ENCODE data around the gene ZBTB39. TPM values are rescaled to one million over a fixed set of nuclear protein-coding genes. Genes with fewer than 3 reads are reported as not detected.

ZBTB39 gene
- total and polyA plus RNA-seq, 5 donors from 2014 or later = 1.5 to 8.6 (median 1.8) TPM

DNA sequence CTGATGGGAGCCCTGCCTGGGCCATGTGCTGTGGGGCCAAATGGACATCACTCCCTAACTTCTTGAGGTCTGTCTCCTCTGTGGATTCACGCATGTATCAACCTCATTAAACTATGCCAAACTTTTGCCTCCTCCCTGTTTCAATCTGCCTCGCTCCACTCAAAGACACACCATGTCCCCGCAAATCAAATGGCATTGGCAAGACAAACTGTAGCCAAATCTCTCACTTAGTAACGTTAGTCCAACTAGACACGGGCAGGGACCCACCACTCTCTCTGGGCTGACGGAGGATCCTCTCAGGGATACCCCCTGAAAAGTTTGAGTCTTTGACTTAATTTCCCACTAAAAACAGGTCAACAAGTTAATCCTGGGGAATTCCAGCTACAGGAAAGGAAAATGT lies 8.0 kb downstream of the ZBTB39 start:
- no peak for ATAC-seq (ENCODE audit: low read depth in 2 of 2)
- Histone ChIP-seq H3K4me1 (ENCODE audit: control insufficient read depth, insufficient read depth, low read length, poor library complexity, severe bottlenecking) (peaks cover 19% of the 10 kb centered on the region), H3K27ac (ENCODE audit: insufficient read depth, low read length, poor library complexity, severe bottlenecking) (no peak overlapping the region), H3K9me3 (ENCODE audit: control insufficient read depth in 2 of 2, low read length in 2 of 2) (no peaks in the 10 kb centered on the region), H3K27me3 (ENCODE audit: control insufficient read depth, insufficient read depth, low read length) (no peaks in the 10 kb centered on the region), H3K4me3 (ENCODE audit: low read depth, low read length) (no peak overlapping the region), H3K36me3 (ENCODE audit: control insufficient read depth, insufficient read depth, low read length) (peaks cover 22% of the 10 kb centered on the region)
- peak overlapping the region in 1 of 4 donors; percentile 57 for H3K4me3 Mint-ChIP-seq
- H3K4me1 Mint-ChIP-seq = peaks cover 13 to 46% (median 30%) of the 10 kb centered on the region in 4 donors
- H3K27me3 Mint-ChIP-seq = no peaks in the 10 kb centered on the region
- H3K27ac Mint-ChIP-seq = peak overlapping the region in 2 of 3 donors; percentile 42 to 89
- no peaks in the 10 kb centered on the region for H3K9me3 Mint-ChIP-seq
- DNase-seq = no peak
- peaks cover 35% of the 10 kb centered on the region for H3K36me3 Mint-ChIP-seq

DNA sequence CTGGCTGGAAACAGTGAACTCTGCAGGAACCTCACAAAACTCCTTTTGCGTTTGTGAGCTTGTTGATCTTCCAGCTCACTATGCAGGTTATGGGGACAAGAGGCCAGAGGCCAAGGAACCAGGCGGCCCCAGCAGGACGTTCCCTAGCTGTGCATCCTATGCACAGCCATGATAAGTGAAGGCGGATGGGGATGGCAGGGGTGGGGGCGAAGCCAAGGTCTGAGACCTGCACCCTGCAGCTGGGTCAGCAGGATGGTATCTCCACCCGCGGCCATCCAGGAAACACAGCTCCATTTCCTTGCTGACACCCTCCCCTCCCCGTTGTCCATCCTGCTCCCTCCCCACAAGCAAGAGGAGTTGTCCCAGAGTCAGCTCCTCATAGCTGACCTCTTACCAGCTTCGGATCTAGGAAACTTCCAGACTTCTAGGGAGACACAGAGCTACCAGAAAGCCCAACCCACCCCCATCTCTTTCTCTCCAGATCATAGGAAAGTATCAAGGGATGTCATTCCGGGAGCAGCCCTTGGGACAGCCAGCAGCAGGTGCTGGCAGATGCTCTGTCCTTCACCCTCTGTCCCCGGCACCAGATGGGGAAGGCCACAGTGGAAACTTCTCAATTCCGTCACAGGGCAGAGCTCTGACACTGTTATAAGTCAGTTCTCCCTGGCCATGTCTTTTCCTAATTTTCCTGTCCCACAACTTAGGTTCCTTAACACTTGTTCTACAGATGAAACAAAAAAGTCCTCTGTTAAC lies 9.4 kb downstream of the ZBTB39 start:
- Histone ChIP-seq H3K4me3 (ENCODE audit: low read depth, low read length) (no peak overlapping the region), H3K4me1 (ENCODE audit: control insufficient read depth, insufficient read depth, low read length, poor library complexity, severe bottlenecking) (peaks cover 19% of the 10 kb centered on the region), H3K9me3 (ENCODE audit: control insufficient read depth in 2 of 2, low read length in 2 of 2) (no peaks in the 10 kb centered on the region), H3K36me3 (ENCODE audit: control insufficient read depth, insufficient read depth, low read length) (peaks cover 10% of the 10 kb centered on the region), H3K27me3 (ENCODE audit: control insufficient read depth, insufficient read depth, low read length) (no peaks in the 10 kb centered on the region), H3K27ac (ENCODE audit: insufficient read depth, low read length, poor library complexity, severe bottlenecking) (no peak overlapping the region)
- Mint-ChIP-seq H3K4me1 (peaks cover 17 to 41% (median 31%) of the 10 kb centered on the region in 4 donors), H3K27ac (no peak overlapping the region), H3K27me3 (no peaks in the 10 kb centered on the region), H3K36me3 (peaks cover 29% of the 10 kb centered on the region), H3K4me3 (no peak overlapping the region), H3K9me3 (no peaks in the 10 kb centered on the region)
- DNase-seq (no peak), ATAC-seq (ENCODE audit: low read depth in 2 of 2) (no peak)

DNA sequence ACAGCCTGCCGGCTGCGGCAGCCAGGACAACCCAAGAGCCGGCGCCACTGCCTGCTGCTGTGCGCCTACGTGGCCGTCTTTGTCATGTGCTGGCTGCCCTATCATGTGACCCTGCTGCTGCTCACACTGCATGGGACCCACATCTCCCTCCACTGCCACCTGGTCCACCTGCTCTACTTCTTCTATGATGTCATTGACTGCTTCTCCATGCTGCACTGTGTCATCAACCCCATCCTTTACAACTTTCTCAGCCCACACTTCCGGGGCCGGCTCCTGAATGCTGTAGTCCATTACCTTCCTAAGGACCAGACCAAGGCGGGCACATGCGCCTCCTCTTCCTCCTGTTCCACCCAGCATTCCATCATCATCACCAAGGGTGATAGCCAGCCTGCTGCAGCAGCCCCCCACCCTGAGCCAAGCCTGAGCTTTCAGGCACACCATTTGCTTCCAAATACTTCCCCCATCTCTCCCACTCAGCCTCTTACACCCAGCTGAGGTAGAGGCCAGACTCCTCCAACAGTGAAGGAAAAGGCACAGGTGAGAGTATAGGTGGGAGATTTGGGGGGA lies 10.3 kb downstream of the ZBTB39 start:
- H3K27me3 ChIP-seq (ENCODE audit: control insufficient read depth, insufficient read depth, low read length) = no peaks in the 10 kb centered on the region
- DNase-seq = no peak
- H3K27ac ChIP-seq (ENCODE audit: insufficient read depth, low read length, poor library complexity, severe bottlenecking) = no peak overlapping the region
- no peak overlapping the region for H3K4me3 Mint-ChIP-seq
- H3K9me3 ChIP-seq (ENCODE audit: control insufficient read depth in 2 of 2, low read length in 2 of 2) = no peaks in the 10 kb centered on the region
- peaks cover 12% of the 10 kb centered on the region for H3K4me1 ChIP-seq (ENCODE audit: control insufficient read depth, insufficient read depth, low read length, poor library complexity, severe bottlenecking)
- H3K36me3 ChIP-seq (ENCODE audit: control insufficient read depth, insufficient read depth, low read length) = peaks cover 10% of the 10 kb centered on the region
- H3K4me1 Mint-ChIP-seq = peaks cover 15 to 41% (median 28%) of the 10 kb centered on the region in 4 donors
- peak overlapping the region in 2 of 3 donors; percentile 53 to 95 for H3K27ac Mint-ChIP-seq
- ATAC-seq (ENCODE audit: low read depth in 2 of 2) = no peak
- no peak overlapping the region for H3K4me3 ChIP-seq (ENCODE audit: low read depth, low read length)
- H3K36me3 Mint-ChIP-seq = peaks cover 25% of the 10 kb centered on the region
- H3K9me3 Mint-ChIP-seq = no peaks in the 10 kb centered on the region
- no peaks in the 10 kb centered on the region for H3K27me3 Mint-ChIP-seq

DNA sequence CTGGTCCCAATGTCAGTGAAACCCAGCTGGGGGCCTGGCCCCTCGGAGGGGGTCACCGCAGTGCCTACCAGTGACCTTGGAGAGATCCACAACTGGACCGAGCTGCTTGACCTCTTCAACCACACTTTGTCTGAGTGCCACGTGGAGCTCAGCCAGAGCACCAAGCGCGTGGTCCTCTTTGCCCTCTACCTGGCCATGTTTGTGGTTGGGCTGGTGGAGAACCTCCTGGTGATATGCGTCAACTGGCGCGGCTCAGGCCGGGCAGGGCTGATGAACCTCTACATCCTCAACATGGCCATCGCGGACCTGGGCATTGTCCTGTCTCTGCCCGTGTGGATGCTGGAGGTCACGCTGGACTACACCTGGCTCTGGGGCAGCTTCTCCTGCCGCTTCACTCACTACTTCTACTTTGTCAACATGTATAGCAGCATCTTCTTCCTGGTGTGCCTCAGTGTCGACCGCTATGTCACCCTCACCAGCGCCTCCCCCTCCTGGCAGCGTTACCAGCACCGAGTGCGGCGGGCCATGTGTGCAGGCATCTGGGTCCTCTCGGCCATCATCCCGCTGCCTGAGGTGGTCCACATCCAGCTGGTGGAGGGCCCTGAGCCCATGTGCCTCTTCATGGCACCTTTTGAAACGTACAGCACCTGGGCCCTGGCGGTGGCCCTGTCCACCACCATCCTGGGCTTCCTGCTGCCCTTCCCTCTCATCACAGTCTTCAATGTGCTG lies 11.0 kb downstream of the ZBTB39 start:
- no peak overlapping the region for H3K4me3 ChIP-seq (ENCODE audit: low read depth, low read length)
- no peaks in the 10 kb centered on the region for H3K9me3 ChIP-seq (ENCODE audit: control insufficient read depth in 2 of 2, low read length in 2 of 2)
- Mint-ChIP-seq H3K4me1 (peaks cover 12 to 35% (median 25%) of the 10 kb centered on the region in 4 donors), H3K36me3 (peaks cover 25% of the 10 kb centered on the region), H3K27me3 (no peaks in the 10 kb centered on the region), H3K9me3 (no peaks in the 10 kb centered on the region), H3K27ac (peak overlapping the region in 1 of 3 donors; percentile 53), H3K4me3 (no peak overlapping the region)
- H3K27me3 ChIP-seq (ENCODE audit: control insufficient read depth, insufficient read depth, low read length) = no peaks in the 10 kb centered on the region
- peaks cover 5% of the 10 kb centered on the region for H3K36me3 ChIP-seq (ENCODE audit: control insufficient read depth, insufficient read depth, low read length)
- peaks cover 9% of the 10 kb centered on the region for H3K4me1 ChIP-seq (ENCODE audit: control insufficient read depth, insufficient read depth, low read length, poor library complexity, severe bottlenecking)
- no peak overlapping the region for H3K27ac ChIP-seq (ENCODE audit: insufficient read depth, low read length, poor library complexity, severe bottlenecking)
- DNase-seq (no peak), ATAC-seq (ENCODE audit: low read depth in 2 of 2) (no peak)

DNA sequence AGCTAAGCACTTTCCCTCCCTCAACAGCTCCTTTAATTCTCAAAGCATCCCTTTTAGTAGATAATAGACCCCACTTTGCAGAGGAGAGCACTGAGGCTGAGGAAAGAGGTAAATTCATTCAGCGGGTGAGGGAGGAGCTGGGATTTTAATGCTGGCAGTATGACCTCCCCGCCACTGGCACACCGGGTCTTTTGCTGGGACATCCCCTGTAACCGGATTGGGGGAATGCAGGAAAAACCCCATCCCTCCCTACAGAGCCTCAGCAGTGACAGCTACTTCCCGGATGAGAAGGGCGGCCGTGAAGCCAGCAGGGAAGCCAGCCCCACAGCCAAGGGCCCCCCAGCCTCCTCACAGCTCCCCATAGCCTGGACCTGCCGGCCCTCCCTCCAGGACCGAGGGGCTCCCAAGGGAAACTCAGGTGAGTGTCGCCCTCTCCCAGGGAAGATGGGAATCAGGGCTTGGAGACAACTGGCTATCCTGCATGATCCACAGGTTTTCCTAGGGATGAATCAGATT lies 12.1 kb downstream of the ZBTB39 start:
- ATAC-seq (ENCODE audit: low read depth in 2 of 2) (no peak), DNase-seq (no peak)

DNA sequence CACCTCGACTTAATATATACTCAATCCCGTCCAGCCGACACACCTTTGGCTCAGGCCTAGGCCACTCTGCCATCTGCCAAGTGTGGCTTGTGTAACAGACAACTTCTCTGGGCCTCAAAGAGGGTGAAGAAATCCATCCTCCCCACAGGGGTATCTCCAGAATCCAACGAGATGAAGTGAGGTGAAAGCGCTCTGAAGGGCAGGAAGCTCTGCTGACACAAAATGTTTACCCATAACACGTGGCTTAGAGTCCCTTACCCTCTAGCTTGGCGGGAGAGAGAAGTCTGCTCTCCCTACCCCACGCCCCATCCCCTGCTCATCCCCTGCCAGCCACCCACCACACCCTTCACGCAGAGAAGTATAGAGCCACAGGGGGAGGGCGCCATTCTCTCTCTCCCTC lies 13.0 kb downstream of the ZBTB39 start:
- no peaks in the 10 kb centered on the region for H3K9me3 Mint-ChIP-seq
- peaks cover 4 to 15% (median 8%) of the 10 kb centered on the region in 4 donors for H3K4me1 Mint-ChIP-seq
- no peak overlapping the region for H3K27ac ChIP-seq (ENCODE audit: insufficient read depth, low read length, poor library complexity, severe bottlenecking)
- H3K4me3 Mint-ChIP-seq = no peak overlapping the region
- peaks cover 22% of the 10 kb centered on the region for H3K36me3 Mint-ChIP-seq
- peaks cover 9% of the 10 kb centered on the region for H3K27me3 Mint-ChIP-seq
- no peak overlapping the region for H3K4me3 ChIP-seq (ENCODE audit: low read depth, low read length)
- no peaks in the 10 kb centered on the region for H3K4me1 ChIP-seq (ENCODE audit: control insufficient read depth, insufficient read depth, low read length, poor library complexity, severe bottlenecking)
- peaks cover 4% of the 10 kb centered on the region for H3K27me3 ChIP-seq (ENCODE audit: control insufficient read depth, insufficient read depth, low read length)
- no peak overlapping the region for H3K27ac Mint-ChIP-seq
- H3K9me3 ChIP-seq (ENCODE audit: control insufficient read depth in 2 of 2, low read length in 2 of 2) = no peaks in the 10 kb centered on the region
- DNase-seq (no peak), ATAC-seq (ENCODE audit: low read depth in 2 of 2) (no peak)
- peaks cover 3% of the 10 kb centered on the region for H3K36me3 ChIP-seq (ENCODE audit: control insufficient read depth, insufficient read depth, low read length)

More for the DNA sequence above, 12.1 kb downstream of the ZBTB39 start:
- H3K27ac ChIP-seq (ENCODE audit: insufficient read depth, low read length, poor library complexity, severe bottlenecking) = no peak overlapping the region
- H3K4me1 ChIP-seq (ENCODE audit: control insufficient read depth, insufficient read depth, low read length, poor library complexity, severe bottlenecking) = peaks cover 4% of the 10 kb centered on the region
- H3K9me3 ChIP-seq (ENCODE audit: control insufficient read depth in 2 of 2, low read length in 2 of 2) = no peaks in the 10 kb centered on the region
- peaks cover 12 to 24% (median 17%) of the 10 kb centered on the region in 4 donors for H3K4me1 Mint-ChIP-seq
- H3K9me3 Mint-ChIP-seq = no peaks in the 10 kb centered on the region
- no peak overlapping the region for H3K4me3 ChIP-seq (ENCODE audit: low read depth, low read length)
- H3K36me3 Mint-ChIP-seq = peaks cover 25% of the 10 kb centered on the region
- H3K27me3 ChIP-seq (ENCODE audit: control insufficient read depth, insufficient read depth, low read length) = no peaks in the 10 kb centered on the region
- H3K27ac Mint-ChIP-seq = peak overlapping the region in 1 of 3 donors; percentile 78
- H3K27me3 Mint-ChIP-seq = peaks cover 6% of the 10 kb centered on the region
- H3K4me3 Mint-ChIP-seq = no peak overlapping the region
- peaks cover 3% of the 10 kb centered on the region for H3K36me3 ChIP-seq (ENCODE audit: control insufficient read depth, insufficient read depth, low read length)

DNA sequence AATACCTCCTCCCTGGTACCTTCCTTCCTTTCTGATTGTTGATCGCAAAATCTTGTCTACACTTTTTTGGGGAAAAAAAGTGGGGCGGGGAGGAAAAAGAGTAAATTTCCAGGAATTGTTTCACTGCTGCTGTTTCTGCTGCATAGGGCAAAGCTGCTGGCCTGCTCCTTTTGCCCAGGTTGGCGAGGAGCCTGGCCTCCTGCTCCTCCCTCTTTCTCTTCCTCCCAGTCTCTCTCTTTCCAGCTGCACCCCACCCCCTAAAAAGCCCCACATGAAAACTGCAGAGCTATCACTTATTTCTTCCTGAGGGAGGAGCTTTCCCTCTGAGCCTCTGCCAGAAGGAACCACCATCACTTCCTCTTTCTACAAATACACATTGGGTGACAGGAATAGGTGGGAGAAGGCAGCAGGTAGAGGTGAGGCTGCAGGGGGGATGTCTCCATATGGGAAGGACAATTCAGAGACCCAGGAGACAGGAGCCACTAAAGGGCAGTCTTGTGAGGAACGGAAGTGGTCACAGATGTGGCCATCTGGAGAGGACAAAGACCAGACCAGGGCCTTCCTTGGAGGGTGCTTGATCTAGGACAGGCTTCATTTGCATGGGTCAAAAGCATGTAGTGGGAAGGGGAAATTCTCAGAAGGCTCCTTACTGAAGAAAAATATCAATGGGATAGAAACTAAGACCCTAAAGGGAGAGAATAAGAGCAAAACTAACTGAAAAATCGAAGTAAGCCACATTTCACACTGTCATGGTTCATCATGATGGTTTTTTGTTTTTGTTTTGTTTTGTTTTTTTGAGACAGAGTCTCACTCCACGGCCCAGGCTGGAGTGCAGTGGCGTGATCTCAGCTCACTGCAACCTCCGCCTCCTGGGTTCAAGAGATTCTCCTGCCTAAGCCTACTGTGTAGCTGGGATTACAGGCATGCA lies 14.8 kb downstream of the ZBTB39 start:
- no peak for ATAC-seq (ENCODE audit: low read depth in 2 of 2)
- Mint-ChIP-seq H3K27me3 (peaks cover 9% of the 10 kb centered on the region), H3K27ac (no peak overlapping the region), H3K36me3 (peaks cover 16% of the 10 kb centered on the region), H3K4me1 (peaks cover 4 to 15% (median 8%) of the 10 kb centered on the region in 4 donors), H3K9me3 (peaks cover 0 to 1% (median 0%) of the 10 kb centered on the region in 7 donors), H3K4me3 (no peak overlapping the region)
- Histone ChIP-seq H3K4me1 (ENCODE audit: control insufficient read depth, insufficient read depth, low read length, poor library complexity, severe bottlenecking) (no peaks in the 10 kb centered on the region), H3K36me3 (ENCODE audit: control insufficient read depth, insufficient read depth, low read length) (no peaks in the 10 kb centered on the region), H3K27me3 (ENCODE audit: control insufficient read depth, insufficient read depth, low read length) (peaks cover 4% of the 10 kb centered on the region), H3K27ac (ENCODE audit: insufficient read depth, low read length, poor library complexity, severe bottlenecking) (no peak overlapping the region), H3K9me3 (ENCODE audit: control insufficient read depth in 2 of 2, low read length in 2 of 2) (no peaks in the 10 kb centered on the region), H3K4me3 (ENCODE audit: low read depth, low read length) (no peak overlapping the region)
- no peak for DNase-seq
